Measurements from ENCODE around the gene ARHGAP26.
"Not testable (repeated sequence)": the region's sequence is repeated elsewhere in the genome, so short reads cannot be mapped to it uniquely, and the experiment has no call there.

ARHGAP26 gene

DNA sequence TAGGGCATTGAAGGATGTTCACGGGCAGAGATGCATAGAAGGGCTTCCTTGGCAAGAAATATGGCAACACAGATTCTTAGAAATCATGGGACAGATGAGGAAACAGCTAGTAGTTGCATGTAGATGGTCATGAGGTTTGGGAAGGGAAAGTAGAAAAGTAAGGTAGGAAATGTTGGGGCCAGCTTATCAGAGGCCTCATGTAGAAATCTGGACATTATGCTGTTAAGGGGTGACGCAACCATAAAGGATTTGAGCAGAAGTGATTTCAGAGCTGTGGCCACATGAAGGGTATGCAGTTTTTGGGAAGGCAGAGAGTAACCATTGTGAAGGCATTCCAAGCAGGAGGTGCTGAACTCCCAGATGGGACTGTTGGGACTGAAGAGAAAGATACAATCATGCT, 224.0 kb downstream of the ARHGAP26 start:
- no peak for DNase-seq (ENCODE audit: extremely low spot score, insufficient read length, low read depth)
- no peak for FAIRE-seq

DNA sequence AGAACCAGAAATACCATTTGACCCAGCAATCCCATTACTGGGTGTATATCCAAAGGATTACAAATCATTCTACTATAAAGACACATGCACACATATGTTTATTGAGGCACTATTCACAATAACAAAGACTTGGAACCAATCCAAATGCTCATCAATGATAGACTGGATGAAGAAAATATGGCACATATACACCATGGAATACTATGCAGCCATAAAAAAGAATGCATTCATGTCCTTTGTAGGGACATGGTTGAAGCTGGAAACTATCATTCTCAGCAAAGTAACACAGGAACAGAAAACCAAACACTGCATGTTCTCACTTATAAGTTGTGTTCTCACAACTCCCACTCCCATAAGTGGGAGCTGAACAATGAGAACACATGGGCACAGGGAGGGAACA, 225.4 kb downstream of the ARHGAP26 start:
- DNase-seq (ENCODE audit: extremely low spot score, insufficient read length, low read depth); FAIRE-seq: not testable (repeated sequence)

DNA sequence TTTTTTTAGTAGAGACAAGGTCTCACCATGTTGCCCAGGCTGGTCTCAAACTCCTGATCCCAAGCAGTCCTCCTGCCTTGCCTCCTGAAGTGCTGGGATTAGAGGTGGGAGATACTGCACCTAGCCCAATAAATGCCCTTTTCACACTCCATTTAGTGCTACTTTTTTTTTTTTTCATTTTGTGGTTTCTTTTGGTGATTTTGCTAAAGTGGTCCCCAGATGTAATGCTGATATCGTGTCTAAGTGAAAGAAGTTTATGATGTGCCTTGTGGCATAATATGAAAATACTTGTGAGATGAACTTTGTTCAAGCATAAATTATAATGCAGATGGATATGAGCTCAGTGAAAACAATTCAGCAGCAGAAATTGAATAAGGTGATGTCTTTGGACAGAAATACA, 227.4 kb downstream of the ARHGAP26 start:
- no peak for FAIRE-seq
- no peak for DNase-seq (ENCODE audit: extremely low spot score, insufficient read length, low read depth)

DNA sequence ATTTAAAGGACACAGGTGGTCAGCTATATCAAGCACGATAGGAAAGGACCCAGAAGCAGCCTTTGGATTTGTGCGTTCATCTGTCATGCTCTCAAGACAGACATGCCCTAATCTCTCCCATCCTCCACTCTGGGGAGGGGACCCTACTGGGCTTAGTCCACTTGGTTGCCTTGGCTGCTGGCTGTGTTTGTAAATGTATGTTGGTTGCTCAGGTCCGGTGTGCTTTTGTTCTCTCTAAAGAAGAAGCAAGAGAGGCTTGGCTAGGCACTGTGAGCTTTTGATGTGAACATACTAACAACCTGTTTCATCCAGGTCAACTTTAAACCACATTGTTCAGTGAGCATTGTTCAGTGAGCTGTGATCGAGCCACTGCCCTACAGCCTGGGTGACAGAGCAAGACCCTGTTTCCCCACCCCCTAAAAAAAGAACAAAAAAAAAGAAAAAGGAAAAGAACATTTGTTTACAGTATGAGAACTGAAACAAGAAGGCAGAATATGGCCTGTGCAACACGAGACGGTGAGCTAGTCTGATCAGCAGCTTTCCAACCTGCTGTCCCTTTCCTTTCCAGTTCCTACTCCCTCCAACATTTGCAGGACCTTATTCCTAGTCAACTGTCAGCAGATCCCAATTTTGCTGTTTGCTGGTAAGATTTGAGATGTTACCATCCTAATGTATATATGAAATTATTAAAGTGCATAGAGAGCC, 228.3 kb downstream of the ARHGAP26 start:
- FAIRE-seq (no peak), DNase-seq (ENCODE audit: extremely low spot score, insufficient read length, low read depth) (no peak)

DNA sequence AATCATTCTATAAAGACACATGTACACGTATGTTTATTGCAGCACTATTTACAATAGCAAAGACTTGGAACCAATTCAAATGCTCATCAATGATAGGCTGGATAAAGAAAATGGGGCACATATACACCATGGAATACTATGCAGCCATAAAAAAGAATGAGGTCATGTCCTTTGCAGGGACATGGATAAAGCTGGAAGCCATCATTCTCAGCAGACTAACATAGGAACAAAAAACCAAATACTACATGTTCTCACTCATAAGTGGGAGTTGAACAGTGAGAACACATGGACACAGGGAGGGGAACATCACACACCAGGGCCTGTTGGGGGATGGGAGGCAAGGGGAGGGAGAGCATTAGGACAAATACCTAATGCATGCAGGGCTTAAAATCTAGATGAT, 230.4 kb downstream of the ARHGAP26 start:
- FAIRE-seq; DNase-seq (ENCODE audit: extremely low spot score, insufficient read length, low read depth): not testable (repeated sequence)

DNA sequence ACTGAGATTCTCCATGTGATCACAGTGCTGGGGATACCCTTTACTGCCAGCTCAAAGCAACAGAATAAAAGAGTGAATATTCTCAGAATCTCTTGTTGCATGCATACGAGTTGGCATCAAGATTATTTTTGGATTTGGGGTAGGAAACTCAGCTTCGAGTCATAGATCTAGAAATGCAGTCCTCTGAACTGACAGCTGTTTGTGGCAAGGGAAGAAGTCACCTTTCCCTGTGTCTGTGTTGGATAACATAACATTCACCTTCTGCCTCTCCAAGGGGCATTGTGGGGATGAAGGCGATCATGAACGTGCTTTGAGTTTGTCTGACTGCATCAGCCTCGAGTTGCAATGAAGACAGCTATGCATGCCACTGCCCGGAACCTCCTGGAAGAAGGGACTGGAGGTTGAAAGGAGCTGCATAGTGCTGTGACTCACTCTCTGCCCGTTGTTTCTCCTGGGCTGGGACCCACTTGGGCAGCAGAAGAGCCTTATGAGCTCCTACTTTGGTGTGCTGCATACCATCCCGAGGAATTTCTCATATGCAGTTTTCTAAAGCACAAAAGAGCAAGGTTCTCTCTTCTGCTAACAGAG, 231.7 kb downstream of the ARHGAP26 start:
- no peak for DNase-seq (ENCODE audit: extremely low spot score, insufficient read length, low read depth)
- no peak for FAIRE-seq

DNA sequence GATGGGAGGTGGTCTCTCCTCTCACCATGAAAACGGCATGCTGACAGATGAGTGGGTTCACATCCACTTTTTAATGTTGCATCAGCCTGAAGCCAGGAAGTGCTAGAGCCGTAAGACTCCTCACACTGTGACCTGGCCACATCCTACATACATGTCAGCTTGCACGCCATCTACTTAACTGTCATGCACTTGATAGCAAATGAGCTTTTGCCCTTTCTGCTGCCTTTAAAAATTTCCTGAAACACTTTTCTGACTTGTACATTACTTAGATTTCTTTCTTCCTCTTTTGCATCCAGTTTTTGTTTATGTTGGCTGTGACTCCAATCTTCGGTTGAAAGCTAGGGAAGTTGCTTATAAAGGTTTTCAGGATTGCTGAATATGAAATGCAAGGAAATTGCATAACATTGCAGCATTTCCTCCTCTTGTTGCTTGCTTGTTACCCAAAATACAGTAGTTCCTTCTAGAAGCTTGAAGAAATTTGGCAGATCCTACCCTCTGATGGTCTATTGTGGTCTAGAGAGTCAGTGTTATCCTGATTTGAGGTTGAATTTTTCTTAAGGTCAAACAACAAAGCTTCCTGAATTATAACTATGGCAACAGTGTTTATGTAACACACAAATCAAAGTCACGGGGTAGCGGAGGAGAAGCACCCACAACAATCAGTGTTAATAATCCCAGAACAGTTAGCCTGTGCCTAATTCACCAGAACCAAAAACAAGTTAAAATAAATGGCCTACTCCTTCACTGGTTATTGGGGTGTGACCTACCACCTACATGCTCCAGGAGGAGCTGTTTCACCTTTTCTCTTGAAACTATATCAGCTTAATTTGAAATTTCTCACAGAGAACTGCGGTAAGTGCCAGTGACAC, 232.5 kb downstream of the ARHGAP26 start:
- DNase-seq (ENCODE audit: extremely low spot score, insufficient read length, low read depth), result no peak
- FAIRE-seq, result peak; percentile 93

DNA sequence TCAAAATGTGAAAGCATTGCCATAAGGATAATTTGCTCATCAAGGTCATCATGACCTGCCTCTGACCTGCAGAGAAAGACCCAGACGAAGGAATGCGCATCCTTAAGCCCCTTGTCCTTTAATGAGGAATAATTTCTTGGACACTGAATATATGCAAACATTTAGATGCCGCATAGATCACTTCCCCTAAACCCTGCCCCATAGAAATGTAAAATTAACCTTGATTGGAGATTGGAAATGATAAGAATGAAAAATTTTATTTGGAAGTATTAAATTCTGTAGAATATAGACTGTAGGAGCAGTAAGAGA, 233.1 kb downstream of the ARHGAP26 start:
- FAIRE-seq (no peak), DNase-seq (ENCODE audit: extremely low spot score, insufficient read length, low read depth) (no peak)

DNA sequence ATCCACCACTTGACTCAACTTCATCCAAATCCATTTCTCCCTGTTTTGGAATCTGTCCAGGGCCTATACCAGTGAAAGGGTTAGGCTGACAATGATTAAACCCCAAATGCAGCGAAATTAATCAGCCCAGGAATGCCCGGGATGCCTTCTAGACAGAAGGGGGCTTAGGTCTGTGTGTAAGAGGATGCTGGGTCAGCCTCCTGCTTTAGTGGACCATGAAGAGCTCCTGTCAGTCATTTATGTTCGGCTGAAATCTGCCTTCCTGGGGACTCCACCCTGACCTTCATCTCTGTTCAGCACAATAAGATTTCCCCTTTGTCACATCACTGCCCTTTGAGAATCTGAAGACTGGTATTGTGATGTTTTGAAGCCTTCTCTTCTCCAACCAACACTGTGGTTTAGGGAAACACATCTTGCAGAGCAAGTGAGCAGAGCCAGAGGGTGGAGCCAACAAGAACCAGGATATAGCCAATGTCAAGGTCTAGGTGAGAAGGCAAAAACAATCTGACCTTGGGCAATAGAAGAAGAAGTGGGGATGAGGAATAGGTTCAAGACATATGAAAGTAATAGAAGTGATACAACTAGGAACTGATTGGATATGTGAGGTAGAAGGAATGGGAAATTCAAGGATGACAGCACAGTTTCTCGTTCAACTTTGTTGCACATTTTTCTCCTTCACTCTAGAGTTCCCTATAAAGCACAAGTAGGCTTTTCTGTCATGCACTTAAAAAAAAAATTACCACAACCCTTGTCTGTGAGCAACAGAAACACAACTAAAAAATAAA, 234.4 kb downstream of the ARHGAP26 start:
- DNase-seq (ENCODE audit: extremely low spot score, insufficient read length, low read depth), result no peak
- peak; percentile 81 for FAIRE-seq

DNA sequence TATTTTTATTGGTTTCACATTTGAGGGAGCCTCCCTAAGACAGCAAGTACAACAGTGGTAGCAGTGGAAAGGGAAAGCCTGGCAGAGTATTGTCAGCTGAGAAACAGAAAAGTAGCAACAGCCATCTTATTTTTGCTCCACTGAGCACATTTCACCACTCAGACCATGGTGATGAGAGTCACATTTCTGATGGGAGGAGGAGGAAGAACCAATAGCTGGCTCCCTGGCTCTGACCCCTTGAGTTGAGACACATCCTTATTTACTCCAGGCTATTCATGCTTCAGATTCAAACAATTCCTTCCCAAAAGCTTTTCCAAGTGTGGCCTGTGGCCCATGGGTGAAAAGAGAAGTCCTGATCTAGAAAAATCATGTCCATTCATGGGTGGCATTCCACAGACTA, 236.3 kb downstream of the ARHGAP26 start:
- FAIRE-seq (no peak), DNase-seq (ENCODE audit: extremely low spot score, insufficient read length, low read depth) (no peak)

DNA sequence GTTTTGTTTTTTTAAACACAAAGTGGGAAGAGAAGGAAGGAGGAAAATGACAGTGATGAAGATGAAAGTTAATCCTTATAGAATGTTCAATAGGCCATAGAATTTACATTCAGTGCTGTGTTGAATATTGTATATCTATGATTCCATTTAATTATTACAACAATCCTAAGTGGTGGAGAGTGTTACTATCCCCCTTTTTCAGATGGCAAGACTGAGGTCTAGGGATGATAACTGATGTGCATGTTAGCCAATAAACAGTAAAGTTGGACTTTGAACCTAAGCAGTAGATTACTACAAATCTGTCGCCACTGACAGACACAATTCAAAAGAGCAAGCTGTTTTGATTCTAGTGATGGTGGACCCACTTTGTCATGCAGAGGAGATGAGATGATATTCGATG, 237.9 kb downstream of the ARHGAP26 start:
- DNase-seq (ENCODE audit: extremely low spot score, insufficient read length, low read depth) (no peak), FAIRE-seq (peak; percentile 42)

DNA sequence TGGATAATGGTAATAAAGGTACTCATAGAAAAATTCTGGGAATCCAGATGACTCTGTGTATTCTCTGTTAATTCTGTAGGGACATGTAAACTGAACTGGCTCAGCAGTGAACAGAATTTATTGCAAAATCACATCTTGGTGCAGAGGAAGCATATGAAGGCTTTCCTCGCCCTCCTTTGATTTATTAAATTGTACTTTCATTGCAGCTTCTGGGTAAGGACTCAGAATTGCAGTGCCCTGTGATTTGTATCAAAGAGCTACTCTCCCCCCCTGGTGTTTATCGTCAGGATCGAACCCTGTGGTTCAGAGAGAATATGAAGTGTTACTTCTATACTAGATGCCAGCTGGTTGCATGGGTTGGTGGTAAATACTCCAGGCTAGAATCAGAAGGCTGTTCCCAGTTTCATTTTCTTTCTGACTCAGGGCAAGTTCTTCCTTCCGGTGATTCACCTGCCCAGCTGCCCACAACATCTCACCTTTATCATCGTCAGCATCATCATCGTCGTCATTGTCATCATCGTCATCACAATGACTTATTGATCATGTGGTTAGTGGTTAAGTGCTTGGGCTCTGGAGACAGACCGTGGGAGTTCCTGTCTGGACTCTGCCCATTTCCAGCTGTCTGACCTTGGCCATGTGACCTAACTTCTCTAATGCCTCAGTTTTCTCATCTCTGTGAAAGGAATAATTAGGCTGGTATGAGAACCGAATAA, 238.8 kb downstream of the ARHGAP26 start:
- peak; percentile 35 for DNase-seq (ENCODE audit: extremely low spot score, insufficient read length, low read depth)
- FAIRE-seq, result peak; percentile 97

DNA sequence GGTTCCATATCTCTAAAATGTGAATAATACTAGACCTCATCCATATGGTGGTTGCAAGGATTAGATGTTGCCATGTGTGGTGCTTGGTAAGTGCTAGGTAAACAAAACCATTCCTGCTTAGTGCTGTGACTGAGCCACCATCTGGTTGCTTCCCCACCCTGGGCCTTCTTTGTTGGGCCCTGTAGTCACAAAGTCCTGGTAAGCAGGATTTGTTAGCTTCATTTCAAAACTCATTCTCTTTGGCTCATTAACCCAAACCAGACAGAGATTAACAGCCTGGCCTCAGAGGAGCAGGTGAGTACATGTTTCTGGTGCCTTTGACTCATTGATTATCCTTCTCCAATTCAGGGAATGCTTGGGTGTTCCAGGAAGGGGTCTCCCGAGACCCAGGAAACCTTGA, 240.2 kb downstream of the ARHGAP26 start:
- FAIRE-seq, result peak; percentile 18
- no peak for DNase-seq (ENCODE audit: extremely low spot score, insufficient read length, low read depth)

DNA sequence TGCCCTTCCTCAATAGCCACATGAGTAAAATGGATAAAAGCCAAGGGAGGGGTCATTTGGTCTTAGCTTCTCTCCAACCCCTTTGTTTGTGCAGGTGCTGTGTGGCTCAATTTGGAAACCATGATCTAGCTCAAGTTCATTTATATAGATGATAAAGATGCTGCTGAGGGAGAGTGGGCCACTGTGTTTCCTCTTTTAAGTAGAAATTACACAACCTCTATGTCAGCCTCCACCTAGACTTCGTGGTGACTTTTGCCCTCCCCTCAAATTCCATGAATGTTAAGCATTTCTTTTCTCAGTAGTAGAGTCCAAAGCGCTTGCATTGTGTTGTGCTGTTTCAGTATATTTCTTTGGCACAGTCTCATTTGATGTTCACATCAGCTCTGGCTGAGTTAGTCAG, 241.4 kb downstream of the ARHGAP26 start:
- FAIRE-seq (no peak), DNase-seq (ENCODE audit: extremely low spot score, insufficient read length, low read depth) (no peak)

DNA sequence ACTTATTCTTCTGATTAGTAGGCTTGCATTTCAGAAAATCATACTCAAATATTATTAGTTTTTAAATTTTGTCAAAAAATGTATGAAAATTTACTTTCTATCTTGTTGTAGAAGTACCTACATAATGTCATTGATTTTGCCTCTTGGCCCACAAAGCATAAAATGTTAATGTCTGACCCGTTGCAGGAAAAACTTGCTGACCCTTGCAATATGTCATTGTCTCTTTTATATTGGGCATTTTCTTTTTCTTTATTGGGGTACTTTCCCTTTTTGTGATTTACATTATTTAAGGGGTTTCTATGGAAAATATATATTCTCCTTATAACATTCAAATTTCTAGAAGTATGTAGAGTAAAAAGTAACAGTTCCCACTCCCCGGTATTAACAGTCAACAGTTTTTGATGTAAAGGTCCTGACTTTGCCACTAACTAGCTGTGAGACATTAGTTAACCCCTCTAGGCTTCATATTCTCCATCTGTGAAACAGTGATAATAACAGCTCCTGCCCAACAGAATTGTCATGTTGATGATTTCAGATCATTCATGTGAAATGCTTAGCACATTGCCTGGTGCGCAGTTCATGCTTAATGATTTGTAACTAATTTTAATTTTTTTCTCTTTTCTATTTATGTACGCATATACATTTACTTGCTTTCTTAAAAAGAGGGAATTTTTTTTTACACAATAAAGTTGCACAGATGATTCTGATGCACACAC, 243.2 kb downstream of the ARHGAP26 start:
- no peak for FAIRE-seq
- DNase-seq (ENCODE audit: extremely low spot score, insufficient read length, low read depth), result no peak

DNA sequence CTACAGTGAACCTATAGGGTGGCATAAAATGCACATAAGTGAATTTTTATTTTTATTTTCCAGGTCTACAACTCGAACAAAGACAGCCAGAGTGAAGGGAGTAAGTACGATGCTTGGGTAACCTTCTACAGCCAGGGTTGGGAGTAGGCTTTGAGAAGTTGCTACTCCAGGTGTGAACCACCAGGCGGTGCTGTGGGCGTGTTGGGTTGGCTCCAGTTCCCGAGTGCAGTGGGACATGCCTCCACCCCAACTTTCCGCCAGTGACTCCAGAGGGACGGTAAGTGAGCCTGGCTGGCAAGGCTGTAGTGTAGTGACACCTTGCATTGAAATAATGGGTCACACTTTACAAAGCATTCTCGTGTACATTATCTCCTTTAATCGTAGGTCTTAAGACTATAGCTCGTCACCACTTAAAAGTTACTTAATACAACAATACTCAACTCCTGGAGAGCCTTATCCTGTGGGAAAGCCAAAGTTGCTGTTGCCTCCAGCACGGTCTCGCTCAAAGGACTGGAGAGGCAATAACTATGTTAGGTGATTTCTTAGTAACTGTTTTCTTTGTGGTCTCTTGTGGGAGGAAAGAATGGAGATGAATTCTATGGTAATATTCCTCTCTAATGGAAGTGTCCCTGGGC, 244.0 kb downstream of the ARHGAP26 start:
- DNase-seq (ENCODE audit: extremely low spot score, insufficient read length, low read depth) (no peak), FAIRE-seq (peak; percentile 70)

DNA sequence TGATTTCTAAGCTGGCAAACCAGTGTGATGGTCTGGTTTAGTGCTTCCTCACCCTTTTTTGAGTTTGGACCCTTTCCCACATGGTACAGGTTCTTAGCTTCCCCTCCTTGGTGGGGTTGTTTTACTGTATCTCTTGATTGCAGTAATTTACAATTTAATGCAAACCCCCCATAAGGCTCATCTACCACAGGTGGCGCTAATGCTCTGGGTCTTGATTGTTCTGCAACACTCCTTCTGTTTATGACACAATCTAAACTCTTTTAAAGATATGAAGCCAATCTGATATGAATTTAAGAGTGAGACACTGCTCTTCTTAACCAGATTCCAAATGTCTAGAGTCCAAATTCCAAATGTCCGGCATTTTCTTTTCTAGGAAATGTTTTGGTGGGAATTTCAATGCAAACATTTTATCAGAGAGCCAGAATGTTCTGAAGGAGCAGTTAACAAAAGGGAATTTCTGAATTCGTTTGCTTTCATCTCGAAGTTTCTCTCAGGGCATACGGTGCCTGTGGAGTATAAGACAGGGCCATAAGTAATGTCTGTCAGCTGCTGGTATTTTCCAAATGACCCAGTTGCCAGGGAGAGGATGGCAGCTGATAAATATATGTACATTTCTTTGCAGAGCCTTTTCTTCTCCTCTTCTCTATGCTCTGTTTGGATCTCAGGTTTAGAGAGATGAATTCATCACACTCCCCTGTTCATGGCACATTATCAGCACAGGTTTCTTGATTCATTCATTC, 246.8 kb downstream of the ARHGAP26 start:
- FAIRE-seq, result peak; percentile 66

DNA sequence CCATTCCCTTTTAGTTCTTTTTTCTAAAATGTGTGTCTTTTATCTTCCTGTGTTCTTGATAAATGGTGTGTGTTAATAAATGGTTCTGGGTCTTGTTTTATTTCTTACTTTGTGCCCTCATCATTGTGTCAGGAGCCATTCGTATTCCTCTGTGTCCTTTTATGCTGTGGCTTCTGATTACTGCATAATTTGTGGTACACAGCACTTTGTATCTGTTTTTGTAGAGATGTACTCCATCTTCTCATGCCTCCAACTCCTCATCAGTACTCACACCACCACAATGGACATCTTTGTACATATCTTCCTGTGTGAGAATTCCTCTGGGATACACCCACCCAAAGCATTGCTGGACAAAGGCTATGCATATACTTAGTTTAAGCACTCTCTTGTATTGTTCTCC, 247.4 kb downstream of the ARHGAP26 start:
- FAIRE-seq, result no peak
- DNase-seq (ENCODE audit: extremely low spot score, insufficient read length, low read depth), result no peak

More for the DNA sequence above, 246.8 kb downstream of the ARHGAP26 start:
- no peak for DNase-seq (ENCODE audit: extremely low spot score, insufficient read length, low read depth)
